Activated naive CD4-positive, alpha-beta T cell treated with anti-CD3 and anti-CD28 coated beads, Interleukin-2, amount 50 U/mL, for 72 hours (primary cell): ENCODE data around the gene MRPL33. TPM values are rescaled to one million over a fixed set of nuclear protein-coding genes. Genes with fewer than 3 reads are reported as not detected.
"Not testable (repeated sequence)": the region's sequence is repeated elsewhere in the genome, so short reads cannot be mapped to it uniquely, and the experiment has no call there.

Experiments used
- ATAC-seq, 2 donors: fragments of 150-1000 bp; cut with Tn5 transposase; 2 replicates each; pipeline ENCODE4 v1.10.0; 2021; ENCODE audit warnings: mild to moderate bottlenecking in 2 of 2, moderate library complexity in 2 of 2
- DNase-seq, 2 donors: peaks; one replicate each; pipeline ENCODE4 v3.0.0; 2021 to 2022; ENCODE audit warnings: low spot score in 2 of 2
- H3K27ac Mint-ChIP-seq, 2 donors: one replicate each; pipeline ENCODE4 v1.8.0; 2022; ENCODE audit warnings: mild to moderate bottlenecking in 2 of 2, mixed read lengths in 2 of 2
- H3K36me3 Mint-ChIP-seq, 2 donors: one replicate each; pipeline ENCODE4 v1.8.0; 2022; ENCODE audit warnings: mixed read lengths in 2 of 2
- H3K9me3 Mint-ChIP-seq, 2 donors: one replicate each; pipeline ENCODE4 v1.8.0; 2022; ENCODE audit warnings: mixed read lengths in 2 of 2
- total RNA-seq, 2 donors: library from RNA; stranded (reverse); gene quantifications; one replicate each; pipeline ENCODE4 v1.2.3, GENCODE V29; 2022

Gene MRPL33
- total RNA-seq, 2 donors from 2014 or later: 61.7 to 70.5 TPM

DNA sequence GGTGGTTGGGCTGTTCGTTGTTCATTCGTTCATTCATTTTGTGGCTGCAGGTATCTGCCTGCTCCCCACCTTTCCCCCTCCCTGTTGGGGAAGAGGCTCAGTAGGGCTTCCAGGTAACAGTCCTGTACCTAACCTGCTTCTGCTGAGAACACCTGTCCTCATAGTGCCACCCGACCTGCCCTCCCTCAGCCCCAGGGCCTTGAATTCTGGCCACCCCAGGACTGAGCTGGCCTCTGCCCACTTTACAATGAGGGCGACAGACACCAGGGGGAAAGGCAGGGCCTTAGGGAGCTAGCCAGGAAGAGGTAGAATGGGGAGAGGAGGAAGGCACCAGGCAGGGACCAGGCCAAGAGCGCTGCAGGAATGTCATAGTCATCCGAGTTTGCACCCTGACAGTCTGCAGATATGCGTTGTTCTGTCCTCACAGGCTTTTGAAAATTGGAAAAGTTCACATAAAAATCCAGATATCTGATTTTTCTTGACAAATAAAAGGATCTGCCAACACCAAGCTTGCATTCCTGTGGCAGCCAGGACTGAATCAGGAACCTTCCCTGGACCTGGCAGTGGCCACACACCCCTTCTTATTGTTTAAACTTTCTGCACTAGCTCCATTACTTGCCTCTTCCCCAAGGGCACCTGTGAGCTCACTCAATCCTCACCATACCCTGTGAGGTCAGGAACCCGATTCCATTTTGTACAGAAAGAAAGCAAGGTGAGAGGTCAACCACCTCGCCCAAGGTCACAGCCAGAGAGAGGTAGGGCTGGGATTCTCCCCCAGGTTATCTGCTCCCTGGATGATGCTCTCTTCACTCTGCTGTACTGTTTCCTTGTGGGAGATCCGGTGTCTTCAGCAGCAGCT is 35.3 kb upstream of the MRPL33 start:
- H3K27ac Mint-ChIP-seq: peak overlapping the region; percentile 9 to 43
- no peaks in the 10 kb centered on the region for H3K9me3 Mint-ChIP-seq
- no peaks in the 10 kb centered on the region for H3K36me3 Mint-ChIP-seq
- ATAC-seq: peak; percentile 20 to 22
- DNase-seq: no peak

DNA sequence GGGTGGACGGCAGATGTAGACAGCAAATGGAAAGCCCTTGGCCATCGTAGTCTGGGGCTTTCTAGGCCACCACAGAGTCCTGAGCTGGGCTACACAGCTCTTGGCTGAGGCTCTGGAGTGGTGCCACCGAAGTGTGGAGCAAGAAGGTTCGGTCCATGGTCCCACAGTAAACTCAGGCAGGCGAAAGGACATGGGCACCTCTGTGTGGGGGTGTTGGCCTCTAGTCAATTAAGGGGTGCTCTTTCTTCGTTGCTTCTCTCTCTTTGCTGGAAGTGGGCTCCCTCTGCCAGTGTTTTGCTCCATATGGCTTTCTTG is 34.7 kb upstream of the MRPL33 start:
- DNase-seq: no peak
- ATAC-seq: no peak
- H3K9me3 Mint-ChIP-seq: no peaks in the 10 kb centered on the region
- H3K36me3 Mint-ChIP-seq: no peaks in the 10 kb centered on the region
- peak overlapping the region in 1 of 2 donors; percentile 43 for H3K27ac Mint-ChIP-seq

DNA sequence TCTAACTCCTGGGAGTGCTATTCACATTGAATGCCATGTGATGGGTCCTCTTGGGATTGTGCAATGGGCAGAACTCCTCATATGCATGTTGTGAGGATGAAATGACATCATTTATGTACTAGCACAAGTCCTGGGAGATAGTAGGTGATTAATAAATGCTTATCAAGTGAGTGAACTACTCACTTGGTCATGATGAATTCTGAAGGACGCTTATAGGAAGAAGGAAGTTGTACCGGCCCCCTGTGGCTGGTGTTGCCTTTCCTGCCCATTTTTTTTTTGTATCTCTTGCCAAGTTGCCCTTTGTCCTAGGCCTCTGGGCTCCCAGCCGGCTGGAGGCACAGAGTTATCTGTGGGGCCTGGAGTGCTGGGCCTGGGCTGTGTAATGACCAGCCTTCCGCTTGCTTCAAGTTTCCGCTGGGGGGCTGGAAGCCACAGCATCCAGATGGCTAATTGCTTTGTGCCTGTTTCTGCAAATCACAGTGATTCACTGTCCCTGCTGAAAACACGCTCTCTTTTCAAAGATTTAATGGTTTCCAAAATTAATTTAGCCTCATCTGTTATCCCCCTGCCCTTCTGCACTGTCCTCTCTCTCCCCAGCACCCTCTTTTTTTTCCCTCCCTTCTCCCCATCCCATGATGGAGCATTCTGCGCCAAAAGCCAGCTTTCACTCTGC is 33.7 kb upstream of the MRPL33 start:
- Mint-ChIP-seq H3K27ac (no peak overlapping the region), H3K36me3 (no peaks in the 10 kb centered on the region), H3K9me3 (no peaks in the 10 kb centered on the region)
- no peak for DNase-seq
- ATAC-seq: no peak

DNA sequence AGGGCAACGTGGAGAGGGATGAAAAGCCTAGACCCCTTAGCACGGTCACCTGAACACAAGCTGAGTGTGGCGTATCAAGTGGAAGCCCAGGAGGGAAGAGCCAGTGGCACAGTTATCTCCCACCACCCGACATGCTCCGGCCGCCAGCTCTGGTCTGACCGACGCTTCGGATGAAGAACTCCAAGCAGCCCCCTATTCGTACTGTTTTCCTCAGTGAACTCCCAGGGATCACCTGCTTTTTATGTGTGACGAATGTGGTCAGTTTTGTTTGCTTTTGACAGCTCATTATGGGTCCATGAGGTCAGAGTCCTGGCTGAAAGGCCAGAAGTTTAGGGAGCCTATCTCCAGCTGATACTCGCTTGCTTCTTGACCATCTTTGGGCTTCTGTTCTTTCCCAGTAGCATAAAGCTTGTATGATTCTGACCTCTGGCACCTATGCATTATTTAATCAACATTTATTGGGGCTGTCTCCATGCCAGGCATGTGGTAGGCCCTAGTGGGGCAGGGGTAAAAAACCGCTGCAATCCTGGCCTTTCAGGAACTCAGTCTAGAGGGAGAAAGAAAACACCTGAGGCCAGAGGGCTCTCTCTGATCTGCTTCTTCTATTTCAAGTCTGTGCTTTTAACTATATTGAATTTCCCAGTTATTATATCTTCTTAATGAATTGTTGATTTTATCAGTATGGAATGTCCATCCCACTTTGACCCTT is 33.0 kb upstream of the MRPL33 start:
- Mint-ChIP-seq H3K9me3 (no peaks in the 10 kb centered on the region), H3K36me3 (no peaks in the 10 kb centered on the region), H3K27ac (no peak overlapping the region)
- DNase-seq: no peak
- no peak for ATAC-seq

DNA sequence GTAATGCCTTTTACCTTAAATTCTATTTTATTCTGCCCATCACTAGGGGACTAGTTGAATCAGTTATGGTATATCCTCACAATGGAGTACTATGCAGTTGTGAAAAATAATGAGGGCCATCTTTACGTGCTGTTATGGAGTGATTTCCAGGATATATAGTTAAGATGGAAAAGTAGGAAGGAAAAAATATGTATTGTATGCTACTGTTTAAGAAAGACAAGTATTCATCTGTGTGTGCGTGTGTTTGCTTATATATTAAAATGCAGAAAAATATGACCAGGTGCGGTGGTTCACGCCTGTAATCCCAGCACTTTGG is 32.5 kb upstream of the MRPL33 start:
- ATAC-seq: no peak
- Mint-ChIP-seq H3K9me3 (no peaks in the 10 kb centered on the region), H3K27ac (no peak overlapping the region), H3K36me3 (no peaks in the 10 kb centered on the region)
- no peak for DNase-seq

DNA sequence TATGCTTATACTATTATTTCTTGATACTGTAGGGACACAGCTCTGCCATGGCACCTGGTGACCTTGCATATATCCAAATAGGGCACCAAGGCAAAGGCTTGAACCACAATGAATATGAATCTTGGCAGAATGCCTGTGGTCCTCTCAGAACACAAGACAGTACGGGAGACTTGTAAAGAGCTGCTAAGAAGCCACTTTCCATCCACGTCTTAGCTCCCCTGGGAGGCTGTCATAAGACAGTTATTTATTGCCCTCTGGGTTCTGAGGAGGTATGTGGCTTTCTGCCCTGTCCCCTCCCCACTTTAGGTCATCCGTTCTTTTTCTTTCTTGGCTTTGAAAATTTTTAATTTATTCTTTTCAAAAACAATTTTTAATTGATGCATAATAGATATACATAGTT is 29.8 kb upstream of the MRPL33 start:
- Mint-ChIP-seq H3K27ac (no peak overlapping the region), H3K9me3 (no peaks in the 10 kb centered on the region), H3K36me3 (no peaks in the 10 kb centered on the region)
- no peak for DNase-seq
- no peak for ATAC-seq

DNA sequence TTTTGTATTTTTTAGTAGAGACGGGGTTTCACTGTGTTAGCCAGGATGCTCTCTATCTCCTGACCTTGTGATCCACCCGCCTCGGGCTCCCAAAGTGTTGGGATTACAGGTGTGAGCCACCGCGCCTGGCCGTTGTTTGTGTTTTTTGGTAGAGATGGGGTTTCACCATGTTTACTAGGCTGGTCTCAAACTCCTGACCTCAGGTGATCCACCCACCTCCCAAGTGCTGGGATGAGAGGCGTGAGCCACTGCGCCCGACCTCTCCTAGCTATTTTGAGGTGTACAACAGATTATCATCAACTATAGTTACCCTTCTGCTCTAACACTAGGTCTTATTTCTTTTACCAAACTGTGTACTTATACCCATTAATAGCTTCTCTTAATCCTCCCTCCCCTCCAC is 28.9 kb upstream of the MRPL33 start:
- Mint-ChIP-seq H3K27ac (peak overlapping the region in 1 of 2 donors; percentile 65), H3K9me3 (no peaks in the 10 kb centered on the region), H3K36me3 (no peaks in the 10 kb centered on the region)
- DNase-seq: no peak
- no peak for ATAC-seq

DNA sequence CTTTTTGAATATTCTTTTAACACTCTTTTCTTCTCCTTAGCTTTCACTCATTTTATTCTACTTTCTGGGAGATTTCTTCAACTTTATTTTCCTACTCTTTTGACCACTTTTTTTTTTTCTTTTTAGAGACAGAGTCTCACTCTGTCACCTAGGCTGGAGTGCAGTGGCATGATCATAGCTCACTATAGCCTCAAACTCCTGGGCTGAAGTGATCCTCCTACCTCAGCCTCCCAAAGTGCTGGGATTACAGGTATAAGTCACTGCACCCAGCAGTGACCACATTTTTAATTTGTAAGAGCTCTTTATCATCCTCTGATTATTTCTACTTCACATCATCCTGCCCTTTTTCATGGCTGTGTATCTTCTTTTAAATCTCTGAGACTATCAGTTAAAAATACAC is 26.0 kb upstream of the MRPL33 start:
- H3K9me3 Mint-ChIP-seq: peaks cover 7 to 14% of the 10 kb centered on the region in 2 donors
- peaks cover 6 to 11% of the 10 kb centered on the region in 2 donors for H3K36me3 Mint-ChIP-seq
- DNase-seq, H3K27ac Mint-ChIP-seq, ATAC-seq: not testable (repeated sequence)

DNA sequence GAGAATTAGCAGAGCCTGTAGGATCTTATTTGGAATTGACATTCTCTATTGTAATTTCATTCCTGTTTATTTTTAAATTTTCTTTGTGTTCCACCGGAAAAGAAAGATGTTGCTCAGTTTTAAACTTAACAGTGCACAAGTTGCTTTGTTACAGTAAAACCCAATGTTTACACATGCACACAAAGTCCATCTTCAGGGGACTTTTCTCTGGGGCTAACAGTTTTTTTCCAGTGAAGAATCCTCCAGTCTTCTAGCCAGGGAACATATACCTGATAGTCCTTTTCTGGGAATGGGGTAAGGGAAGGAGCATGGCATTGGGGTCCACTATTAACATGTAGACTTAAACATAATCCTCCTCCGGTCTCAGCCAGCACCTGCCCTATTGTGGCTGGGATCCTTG is 25.2 kb upstream of the MRPL33 start:
- H3K9me3 Mint-ChIP-seq: peaks cover 7 to 14% of the 10 kb centered on the region in 2 donors
- ATAC-seq: no peak
- no peak overlapping the region for H3K27ac Mint-ChIP-seq
- DNase-seq: no peak
- peaks cover 6 to 11% of the 10 kb centered on the region in 2 donors for H3K36me3 Mint-ChIP-seq

DNA sequence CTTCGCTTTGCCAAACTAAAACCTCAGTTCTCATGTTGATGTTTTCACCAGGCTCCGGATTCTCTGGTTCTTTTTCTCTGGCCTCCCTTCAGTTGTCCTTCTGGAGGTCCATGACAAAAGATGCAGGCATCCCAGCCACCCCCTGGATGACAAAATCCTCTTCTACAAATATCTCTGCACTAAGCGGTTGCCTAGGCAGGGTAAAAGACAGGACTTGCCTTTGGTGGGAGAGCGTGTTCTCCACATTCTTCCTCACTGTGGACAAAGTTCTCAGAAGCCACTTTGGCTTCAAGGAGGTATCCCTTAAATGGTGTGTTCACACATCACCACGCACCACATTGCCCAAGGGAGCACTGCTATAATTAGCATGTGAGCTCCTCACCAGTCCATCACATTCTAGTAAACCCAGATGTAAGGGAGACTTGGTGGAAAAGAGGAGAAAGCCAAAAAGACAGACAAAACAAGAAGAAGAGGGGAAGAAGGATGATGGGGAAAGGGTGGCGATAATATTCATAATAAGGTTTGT is 23.6 kb upstream of the MRPL33 start:
- H3K27ac Mint-ChIP-seq: no peak overlapping the region

DNA sequence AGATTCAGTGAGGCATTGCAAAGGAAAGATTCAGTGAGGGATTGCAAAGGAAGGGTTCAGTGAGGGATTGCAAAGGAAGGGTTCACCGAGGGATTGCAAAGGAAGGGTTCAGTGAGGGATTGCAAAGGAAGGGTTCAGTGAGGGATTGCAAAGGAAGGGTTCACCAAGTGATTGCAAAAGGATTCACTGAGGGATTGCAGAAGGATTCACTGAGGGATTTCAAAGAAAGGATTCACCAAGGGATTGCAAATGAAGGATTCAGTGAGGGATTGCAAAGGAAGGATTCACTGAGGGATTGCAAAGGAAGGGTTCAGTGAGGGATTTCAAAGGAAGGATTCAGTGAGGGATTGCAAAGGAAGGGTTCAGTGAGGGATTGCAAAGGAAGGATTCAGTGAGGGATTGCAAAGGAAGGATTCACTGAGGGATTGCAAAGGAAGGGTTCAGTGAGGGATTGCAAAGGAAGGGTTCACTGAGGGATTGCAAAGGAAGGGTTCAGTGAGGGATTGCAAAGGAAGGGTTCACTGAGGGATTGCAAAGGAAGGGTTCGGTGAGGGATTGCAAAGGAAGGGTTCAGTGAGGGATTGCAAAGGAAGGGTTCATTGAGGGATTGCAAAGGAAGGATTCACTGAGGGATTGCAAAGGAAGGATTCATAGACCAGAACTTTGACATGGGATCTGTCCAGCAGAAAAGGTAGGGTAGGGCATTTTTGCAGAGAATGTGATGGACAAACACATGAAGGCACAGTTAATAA is 22.5 kb upstream of the MRPL33 start:
- peaks cover 6 to 11% of the 10 kb centered on the region in 2 donors for H3K36me3 Mint-ChIP-seq
- not testable (repeated sequence) for DNase-seq, H3K27ac Mint-ChIP-seq, ATAC-seq
- peaks cover 7 to 14% of the 10 kb centered on the region in 2 donors for H3K9me3 Mint-ChIP-seq

More for the DNA sequence above, 23.6 kb upstream of the MRPL33 start:
- H3K9me3 Mint-ChIP-seq: peaks cover 7 to 14% of the 10 kb centered on the region in 2 donors
- H3K36me3 Mint-ChIP-seq: peaks cover 6 to 11% of the 10 kb centered on the region in 2 donors
- no peak for DNase-seq
- ATAC-seq: no peak

DNA sequence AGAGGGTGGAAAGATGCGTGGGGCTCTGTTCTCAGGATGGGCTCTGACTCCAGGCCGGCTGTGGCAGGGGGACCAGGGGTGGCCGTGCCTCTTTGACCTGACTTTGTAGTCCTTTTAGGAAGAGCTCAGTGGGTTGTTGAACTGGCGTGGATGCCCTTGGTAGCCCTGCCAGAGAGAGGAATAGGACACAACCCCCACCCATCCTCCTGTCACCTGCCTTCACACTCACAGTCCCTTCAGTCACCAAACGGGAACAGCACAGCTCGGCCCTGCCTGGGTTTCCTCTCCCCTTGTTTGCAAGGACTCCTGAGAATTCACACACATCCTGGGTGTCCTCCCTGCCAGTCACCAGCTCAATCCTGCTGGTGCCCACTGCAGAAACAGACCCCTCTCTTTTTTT is 20.1 kb upstream of the MRPL33 start:
- Mint-ChIP-seq H3K27ac (no peak overlapping the region), H3K9me3 (peaks cover 7 to 14% of the 10 kb centered on the region in 2 donors), H3K36me3 (peaks cover 6 to 11% of the 10 kb centered on the region in 2 donors)
- DNase-seq (no peak), ATAC-seq (no peak)

DNA sequence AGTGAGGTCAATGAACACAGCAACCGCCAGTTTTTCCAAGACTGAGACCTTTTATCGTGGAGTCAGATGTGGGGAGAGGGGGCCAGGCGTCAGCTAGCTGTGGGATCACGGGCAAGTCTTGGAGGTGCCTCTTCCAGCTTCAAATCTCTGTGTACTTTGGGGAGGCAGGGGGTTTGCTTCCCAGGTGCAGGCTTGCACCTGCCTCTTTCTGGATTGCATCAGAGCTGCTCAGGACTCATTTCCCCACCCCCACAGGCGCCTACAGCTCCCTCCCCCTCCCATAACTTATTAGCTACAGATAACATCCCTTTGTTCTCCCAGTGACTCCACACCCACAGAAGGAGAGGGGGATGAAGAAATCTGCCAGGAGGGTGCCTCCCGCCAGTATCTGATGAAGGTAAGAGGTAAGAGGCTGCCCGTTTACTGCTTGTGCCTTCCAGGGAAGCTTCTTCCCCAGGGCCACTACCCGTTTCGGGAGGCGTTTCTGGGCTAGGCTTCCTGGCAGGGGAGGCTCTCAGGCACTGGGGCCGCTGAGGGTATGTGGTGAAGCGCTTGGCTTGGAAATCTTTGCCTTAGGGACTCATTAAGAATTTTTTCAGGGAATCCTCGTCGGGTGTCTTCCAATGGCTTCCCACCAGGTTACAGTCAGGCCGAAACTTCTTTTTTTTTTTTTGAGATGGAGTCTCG is 18.8 kb upstream of the MRPL33 start:
- no peak for ATAC-seq
- Mint-ChIP-seq H3K27ac (no peak overlapping the region), H3K36me3 (peaks cover 6 to 11% of the 10 kb centered on the region in 2 donors), H3K9me3 (peaks cover 7 to 14% of the 10 kb centered on the region in 2 donors)
- no peak for DNase-seq

DNA sequence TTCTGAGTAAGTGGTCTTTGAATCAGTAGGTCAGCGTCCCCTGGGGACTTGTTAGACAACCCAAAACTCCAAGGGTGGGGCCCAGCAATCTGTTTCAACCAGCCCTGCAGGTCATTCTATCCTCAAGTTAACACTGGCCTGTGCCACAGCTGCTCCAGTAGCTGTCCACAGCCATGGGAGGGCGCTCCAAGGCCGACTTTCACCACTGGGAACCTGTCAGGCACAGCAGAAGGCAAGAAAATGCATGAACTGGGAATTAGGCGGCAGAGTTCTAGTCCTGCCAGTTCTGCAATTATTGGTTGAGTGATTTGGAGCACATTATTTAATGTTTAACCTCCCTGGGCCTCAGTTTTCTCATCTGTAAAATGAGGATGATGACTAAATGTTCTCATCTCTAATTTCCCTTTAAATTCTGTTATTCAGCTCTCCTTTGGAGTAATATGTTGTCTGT is 17.4 kb upstream of the MRPL33 start:
- ATAC-seq: peak; percentile 89 to 93
- Mint-ChIP-seq H3K36me3 (peaks cover 0 to 5% of the 10 kb centered on the region in 2 donors), H3K27ac (no peak overlapping the region), H3K9me3 (peaks cover 0 to 1% of the 10 kb centered on the region in 2 donors)
- peak in 1 of 2 donors; percentile 83 for DNase-seq

DNA sequence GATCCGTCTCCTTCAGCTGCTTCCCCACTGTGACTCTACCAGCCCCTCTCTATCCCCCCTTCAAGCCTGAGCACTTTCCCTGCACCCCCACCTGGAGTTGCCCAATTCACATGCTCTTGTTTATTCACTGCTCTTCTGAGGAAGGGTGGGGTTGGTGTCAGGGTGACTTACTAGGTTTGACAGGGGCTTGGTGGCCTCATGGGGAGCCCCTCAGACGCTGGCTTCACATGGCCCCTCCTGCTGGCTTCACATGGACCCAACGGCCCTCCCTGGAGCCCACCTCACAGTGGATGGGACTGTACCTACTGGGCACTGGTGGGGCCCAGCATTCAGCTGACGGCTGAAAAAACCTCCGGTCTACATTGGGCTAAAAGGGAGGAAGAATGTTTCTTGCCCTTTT is 16.7 kb upstream of the MRPL33 start:
- ATAC-seq (no peak), DNase-seq (no peak)
- no peaks in the 10 kb centered on the region for H3K36me3 Mint-ChIP-seq

DNA sequence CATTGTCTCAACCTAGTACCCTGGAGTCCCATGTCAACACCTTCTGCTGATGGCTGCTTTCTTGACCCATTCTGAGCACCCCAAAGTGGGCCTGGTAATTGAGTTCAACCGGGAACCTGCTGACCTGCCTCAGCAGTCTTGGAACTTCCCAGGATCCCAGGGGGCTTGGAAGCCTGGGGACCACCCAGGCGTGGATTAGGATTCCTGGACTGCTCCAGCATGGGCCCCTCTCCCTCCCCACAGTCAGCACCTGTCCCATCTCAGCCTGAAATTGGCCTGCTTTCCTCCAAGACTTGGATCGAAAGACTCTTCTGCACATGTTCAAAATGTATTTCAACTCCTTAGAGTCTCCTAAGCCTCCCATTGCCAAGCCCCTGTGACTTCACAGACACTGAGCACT is 15.4 kb upstream of the MRPL33 start:
- ATAC-seq: no peak
- DNase-seq: no peak
- no peaks in the 10 kb centered on the region for H3K9me3 Mint-ChIP-seq
- no peak overlapping the region for H3K27ac Mint-ChIP-seq
- H3K36me3 Mint-ChIP-seq: no peaks in the 10 kb centered on the region

More for the DNA sequence above, 16.7 kb upstream of the MRPL33 start:
- Mint-ChIP-seq H3K27ac (no peak overlapping the region), H3K9me3 (no peaks in the 10 kb centered on the region)
